ENCODE data around the gene RLBP1.

Gene RLBP1

GRCh38 chr15:89211678-89212170, 9.7 kb downstream of the RLBP1 start:
- Histone ChIP-seq H3K4me3 (IDR thresholded peaks at IDR 0.05; ENCODE audit: insufficient read depth, low read depth, low read length) (no peak overlapping the region), H3K27me3 (ENCODE audit: insufficient read depth, low read depth) (no peaks in the 10 kb centered on the region), H3K36me3 (ENCODE audit: insufficient read depth) (no peaks in the 10 kb centered on the region), H3K4me1 (ENCODE audit: low read depth, poor library complexity, severe bottlenecking) (peaks cover 8% of the 10 kb centered on the region), H3K4me2 (no peak overlapping the region), H2AFZ (ENCODE audit: low read depth) (no peak overlapping the region), H3K27ac (no peak overlapping the region), H4K20me1 (ENCODE audit: insufficient read depth) (no peaks in the 10 kb centered on the region), H3K9ac (no peak overlapping the region), H3K79me2 (ENCODE audit: insufficient read depth, low read depth) (no peaks in the 10 kb centered on the region)
- TF ChIP-seq CTCF (conservative IDR thresholded peaks at IDR 0.05; ENCODE audit: low read depth, low read length), result no peak

GRCh38 chr15:89209057-89209456, 12.3 kb downstream of the RLBP1 start:
- Histone ChIP-seq H2AFZ (ENCODE audit: low read depth) (no peak overlapping the region), H3K4me1 (ENCODE audit: low read depth, poor library complexity, severe bottlenecking) (peaks cover 10% of the 10 kb centered on the region), H3K4me2 (no peak overlapping the region), H4K20me1 (ENCODE audit: insufficient read depth) (no peaks in the 10 kb centered on the region), H3K36me3 (ENCODE audit: insufficient read depth) (no peaks in the 10 kb centered on the region), H3K27ac (no peak overlapping the region), H3K27me3 (ENCODE audit: insufficient read depth, low read depth) (no peaks in the 10 kb centered on the region), H3K79me2 (ENCODE audit: insufficient read depth, low read depth) (no peaks in the 10 kb centered on the region), H3K9ac (no peak overlapping the region), H3K4me3 (IDR thresholded peaks at IDR 0.05; ENCODE audit: insufficient read depth, low read depth, low read length) (no peak overlapping the region)
- TF ChIP-seq CTCF (conservative IDR thresholded peaks at IDR 0.05; ENCODE audit: low read depth, low read length), result no peak

GRCh38 chr15:89208256-89208655, 13.1 kb downstream of the RLBP1 start:
- H2AFZ ChIP-seq (ENCODE audit: low read depth), result no peak overlapping the region
- H3K27ac ChIP-seq, result no peak overlapping the region
- TF ChIP-seq CTCF (conservative IDR thresholded peaks at IDR 0.05; ENCODE audit: low read depth, low read length), result no peak

GRCh38 chr15:89206908-89207331, 14.5 kb downstream of the RLBP1 start:
- Histone ChIP-seq H3K4me3 (IDR thresholded peaks at IDR 0.05; ENCODE audit: insufficient read depth, low read depth, low read length) (no peak overlapping the region), H3K27ac (no peak overlapping the region), H3K4me1 (ENCODE audit: low read depth, poor library complexity, severe bottlenecking) (peaks cover 10% of the 10 kb centered on the region), H3K4me2 (peak overlapping the region; percentile 72), H4K20me1 (ENCODE audit: insufficient read depth) (no peaks in the 10 kb centered on the region), H3K79me2 (ENCODE audit: insufficient read depth, low read depth) (no peaks in the 10 kb centered on the region), H2AFZ (ENCODE audit: low read depth) (peak overlapping the region; percentile 71; the same call in 1 of the 2 replicates), H3K36me3 (ENCODE audit: insufficient read depth) (no peaks in the 10 kb centered on the region), H3K9ac (no peak overlapping the region), H3K27me3 (ENCODE audit: insufficient read depth, low read depth) (no peaks in the 10 kb centered on the region)
- peak; percentile 96 for TF ChIP-seq CTCF (conservative IDR thresholded peaks at IDR 0.05; ENCODE audit: low read depth, low read length)

More at GRCh38 chr15:89208256-89208655, 13.1 kb downstream of the RLBP1 start:
- no peaks in the 10 kb centered on the region for H4K20me1 ChIP-seq (ENCODE audit: insufficient read depth)
- H3K79me2 ChIP-seq (ENCODE audit: insufficient read depth, low read depth), result no peaks in the 10 kb centered on the region
- no peak overlapping the region for H3K4me2 ChIP-seq
- H3K9ac ChIP-seq, result no peak overlapping the region
- H3K4me3 ChIP-seq (IDR thresholded peaks at IDR 0.05; ENCODE audit: insufficient read depth, low read depth, low read length), result no peak overlapping the region
- peaks cover 10% of the 10 kb centered on the region for H3K4me1 ChIP-seq (ENCODE audit: low read depth, poor library complexity, severe bottlenecking)
- H3K27me3 ChIP-seq (ENCODE audit: insufficient read depth, low read depth), result no peaks in the 10 kb centered on the region
- no peaks in the 10 kb centered on the region for H3K36me3 ChIP-seq (ENCODE audit: insufficient read depth)

All from KMS-11 (cell line).